Heart left ventricle (tissue), 16 donors: ENCODE data around the gene ABCC6. TPM values are rescaled to one million over a fixed set of nuclear protein-coding genes. Genes with fewer than 3 reads are reported as not detected.
A peak's percentile ranks its signal among the peaks of the same experiment; 100 is the strongest.

Source experiments
- ATAC-seq, 4 donors: fragments of 200-7000 bp; cut with Tn5 transposase; one replicate each; pipeline ENCODE4 v1.9.1; 2020 to 2022; ENCODE audit warnings: moderate library complexity in 4 of 4, mild to moderate bottlenecking in 3 of 4, moderate number of reproducible peaks in 1 of 4
- DNase-seq, 5 donors: peaks; one replicate each; pipeline ENCODE4 v3.0.0-alpha.2; 2020
- H3K27ac ChIP-seq, 12 donors: fragments of 200-600 bp; sonication (generic) in 4 of 12; one replicate each; pipeline versions ENCODE4 v1.5.0 to v1.8.0; 2016 to 2022; ENCODE audit warnings: mild to moderate bottlenecking in 2 of 12
- H3K27me3 ChIP-seq, 9 donors: fragments of 200-600 bp; sonication (generic) in 2 of 9; one replicate each; pipeline versions ENCODE4 v1.5.1 to v1.8.0; 2016 to 2022; ENCODE audit warnings: mild to moderate bottlenecking in 3 of 9
- H3K36me3 ChIP-seq, 9 donors: fragments of 200-600 bp; sonication (generic) in 2 of 9; one replicate each; pipeline versions ENCODE4 v1.5.0 to v1.8.0; 2018 to 2022; ENCODE audit warnings: mild to moderate bottlenecking in 2 of 9
- H3K4me1 ChIP-seq, 12 donors: fragments of 200-600 bp; sonication (generic) in 4 of 12; one replicate each; pipeline versions ENCODE4 v1.5.0 to v1.8.0; 2016 to 2022; ENCODE audit warnings: mild to moderate bottlenecking in 3 of 12
- H3K4me3 ChIP-seq, 12 donors: fragments of 200-600 bp; sonication (generic) in 4 of 12; one replicate each; pipeline versions ENCODE4 v1.5.0 to v1.8.0; 2017 to 2022; ENCODE audit warnings: mild to moderate bottlenecking in 9 of 12, moderate library complexity in 4 of 12
- H3K9me3 ChIP-seq, 12 donors: fragments of 200-600 bp; sonication (generic) in 4 of 12; one replicate each; pipeline versions ENCODE4 v1.5.0 to v1.8.0; 2016 to 2022; ENCODE audit warnings: mild to moderate bottlenecking in 1 of 12
- CTCF ChIP-seq, 12 donors: fragments of 200-600 bp; sonication (generic) in 4 of 12; IDR thresholded peaks; one replicate each; pipeline versions ENCODE4 v1.5.0 to v1.8.0; 2018 to 2022; ENCODE audit warnings: antibody characterized with exemption in 12 of 12, mild to moderate bottlenecking in 5 of 12
- POLR2A ChIP-seq, 2 donors: fragments of 450-650 bp; IDR thresholded peaks; one replicate each; pipeline ENCODE4 v1.6.1; 2017; ENCODE audit warnings: antibody characterized with exemption in 2 of 2, mild to moderate bottlenecking in 2 of 2, moderate library complexity in 2 of 2
- WGBS, 4 donors: extraction: QIAGEN DNeasy Blood & Tissue Kit in 2 of 4; methylation state at CpG; one replicate each; pipeline versions ENCODE4 v1.1.5 to v1.1.7; 2013 to 2018; 5-methylcytosine and 5-hydroxymethylcytosine counted together
- intact Hi-C, 10 donors: fragments of 100-400 bp; cut with DNase I; formaldehyde crosslinking; loops; one replicate each; pipeline versions ENCODE4 v1.11.1 to v1.14.2; 2022
- polyA plus RNA-seq, 2 donors: library from polyadenylated mRNA; stranded (reverse); fragments of 200-250 nt; gene quantifications; one replicate each; pipeline ENCODE4 v1.2.3, GENCODE V29; 2013
- total RNA-seq, 9 donors: library from RNA; depleted of rRNA in 2 of 9; stranded (reverse); fragments of >200 nt in 2 of 9; fragmentation: NEBNext Ultra II Directional in 3 of 9; extraction: Animal tissue kit (Norgen Biotek cat#: 25700) in 3 of 9; gene quantifications; one replicate each; pipeline versions ENCODE4 v1.1.0 to v1.2.4, GENCODE V29; 2016 to 2023
- donor health status: ischemic (EF 13 %, LVEDD 7.1; RV severe dilation, severe dysfunction).
- donor health status: healthy with polysubstance abuse.
- donor health status: DM: no; HTN: yes; CAD: no.
- donor health status: DM: no; HTN: no; CAD: no.
- donor health status: ischemic (EF 25% LVEDD 6.9; RV normal size, moderate dysfunction).
- donor health status: ischemic (EF 25% LVEDD 5.7; RV mildly dilated, moderate dysfunction).
- donor health status: healthy.
- donor health status: DM: yes; HTN: yes; CAD: no.
- donor health status: ischemic (EF 35%, LVEDD 5.7; RV mildly dilated, moderate dysfunction).
- donor health status: nonischemic (EF 11% LVEDD 7.7; RV severe dilation, severe dysfunction).
- donor health status: DM: yes; HTN: yes; CAD: no.
- donor health status: PGD.
- donor health status: ischemic (EF 29% LVEDD 5.4; RV normal size, mild dysfunction).
- donor health status: nonischemic (EF 23%, LVEDD 6.1; RV moderate dilation, normal function).

Gene ABCC6
- total and polyA plus RNA-seq, 11 donors = 0.14 to 3.8 (median 1.3) TPM; not detected in 3

DNA sequence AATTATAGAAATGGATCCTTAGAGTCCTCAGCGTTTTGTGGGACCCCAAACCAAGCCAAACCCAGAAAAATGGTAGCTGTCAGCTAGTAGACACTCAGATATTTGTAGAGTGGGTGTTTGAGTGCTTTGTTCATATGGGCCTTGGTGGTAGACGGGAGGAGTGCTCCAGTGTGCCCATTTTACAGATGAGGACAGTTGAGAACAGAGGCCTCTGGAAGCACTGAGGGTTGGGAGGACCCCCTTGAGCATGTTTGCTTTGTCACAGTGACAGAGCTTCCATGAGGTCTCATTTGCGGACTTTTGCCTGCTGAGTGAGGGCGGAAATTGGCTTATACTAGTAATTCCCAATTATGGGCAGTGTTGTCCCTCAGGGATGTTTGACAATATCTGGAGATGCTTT, 111.7 kb downstream of the ABCC6 start:
- ATAC-seq (no peak), DNase-seq (no peak)
- Histone ChIP-seq H3K9me3 (no peaks in the 10 kb centered on the region), H3K27me3 (no peaks in the 10 kb centered on the region), H3K36me3 (peaks cover 2 to 94% (median 82%) of the 10 kb centered on the region in 9 donors), H3K4me1 (no peaks in the 10 kb centered on the region), H3K27ac (no peak overlapping the region), H3K4me3 (no peak overlapping the region)
- 96 to 98% (median 97%) methylated on average over 4 of the region's 4 CpGs for WGBS, 4 donors
- intact Hi-C loops = loop anchor here in 1 of 10 donors (10.0 kb wide), 1 partner anchor 57 kb away; no protein-coding TSS in a partner anchor
- TF ChIP-seq CTCF (IDR thresholded peaks at IDR 0.05) (no peak), POLR2A (IDR thresholded peaks at IDR 0.05) (no peak)

- Histone ChIP-seq H3K36me3 (peaks cover 2 to 93% (median 70%) of the 10 kb centered on the region in 9 donors), H3K9me3 (no peaks in the 10 kb centered on the region), H3K4me3 (no peak overlapping the region), H3K4me1 (no peaks in the 10 kb centered on the region), H3K27me3 (no peaks in the 10 kb centered on the region), H3K27ac (no peak overlapping the region)
- intact Hi-C loops = loop anchor here in 1 of 10 donors (10.0 kb wide), 1 partner anchor 55 kb away; no protein-coding TSS in a partner anchor
- 97 to 98% (median 97%) methylated on average over 9 of the region's 9 CpGs for WGBS, 4 donors
- ATAC-seq (no peak), DNase-seq (no peak)
- TF ChIP-seq CTCF (IDR thresholded peaks at IDR 0.05) (no peak), POLR2A (IDR thresholded peaks at IDR 0.05) (no peak)
Observed at GRCh38 chr16:16110111-16110490, 113.2 kb downstream of the ABCC6 start.

GRCh38 chr16:16109453-16110110, 113.7 kb downstream of the ABCC6 start:
- no peaks in the 10 kb centered on the region for H3K9me3 ChIP-seq
- WGBS, 4 donors = 88 to 92% (median 91%) methylated on average over 8 of the region's 8 CpGs
- ATAC-seq = no peak
- DNase-seq = no peak
- H3K36me3 ChIP-seq = peaks cover 0 to 91% (median 68%) of the 10 kb centered on the region in 9 donors
- no peaks in the 10 kb centered on the region for H3K27me3 ChIP-seq
- no peaks in the 10 kb centered on the region for H3K4me1 ChIP-seq
- intact Hi-C loops = loop anchor here in 1 of 10 donors (10.0 kb wide), 1 partner anchor 55 kb away; no protein-coding TSS in a partner anchor
- TF ChIP-seq CTCF (IDR thresholded peaks at IDR 0.05) = no peak
- TF ChIP-seq POLR2A (IDR thresholded peaks at IDR 0.05) = no peak
- H3K27ac ChIP-seq = peak overlapping the region in 1 of 12 donors; percentile 60
- H3K4me3 ChIP-seq = no peak overlapping the region

GRCh38 chr16:16108759-16109158, 114.5 kb downstream of the ABCC6 start:
- Histone ChIP-seq H3K36me3 (peaks cover 0 to 91% (median 63%) of the 10 kb centered on the region in 9 donors), H3K27ac (peak overlapping the region in 1 of 12 donors; percentile 60), H3K9me3 (no peaks in the 10 kb centered on the region), H3K4me3 (no peak overlapping the region), H3K27me3 (no peaks in the 10 kb centered on the region), H3K4me1 (no peaks in the 10 kb centered on the region)
- intact Hi-C loops = no loop called here
- ATAC-seq (no peak), DNase-seq (no peak)
- TF ChIP-seq POLR2A (IDR thresholded peaks at IDR 0.05) (no peak), CTCF (IDR thresholded peaks at IDR 0.05) (no peak)
- 89 to 93% (median 92%) methylated on average over 6 of the region's 6 CpGs for WGBS, 4 donors
